DMS53 treated with DMSO at 0.1 percent for 48 hours (cell line): Measurements from ENCODE around the gene AP3S2.

Experiments
- DNase-seq: peaks from one replicate; lab custom pipeline; 2025; ENCODE audit not compliant: unreplicated experiment; lab: John Stamatoyannopoulos, UW

The AP3S2 gene

GRCh38 chr15:89818287-89818686 lies 75.5 kb downstream of the AP3S2 start:
- DNase-seq = no peak

- DNase-seq = no peak
These were observed 76.0 kb downstream of the AP3S2 start for GRCh38 chr15:89817701-89818280.

- DNase-seq = no peak
These were observed 78.0 kb downstream of the AP3S2 start for GRCh38 chr15:89815769-89816168.

GRCh38 chr15:89814112-89814742 lies 79.6 kb downstream of the AP3S2 start:
- no peak for DNase-seq

- no peak for DNase-seq
These were observed 80.2 kb downstream of the AP3S2 start for GRCh38 chr15:89813381-89814111.

GRCh38 chr15:89812847-89813320 lies 80.9 kb downstream of the AP3S2 start:
- no peak for DNase-seq

GRCh38 chr15:89812011-89812846 lies 81.6 kb downstream of the AP3S2 start:
- DNase-seq = no peak

- no peak for DNase-seq
These were observed 83.0 kb downstream of the AP3S2 start for GRCh38 chr15:89810837-89811236.

- DNase-seq = no peak
These were observed 84.0 kb downstream of the AP3S2 start for GRCh38 chr15:89809787-89810148.

- DNase-seq = no peak
These were observed 84.6 kb downstream of the AP3S2 start for GRCh38 chr15:89809093-89809786.

- DNase-seq = no peak
These were observed 85.5 kb downstream of the AP3S2 start for GRCh38 chr15:89808160-89808870.

- no peak for DNase-seq
These were observed 86.1 kb downstream of the AP3S2 start for GRCh38 chr15:89807689-89808088.

GRCh38 chr15:89806559-89807550 lies 86.9 kb downstream of the AP3S2 start:
- DNase-seq = no peak

- DNase-seq = no peak
These were observed 87.6 kb downstream of the AP3S2 start for GRCh38 chr15:89806210-89806558.

- DNase-seq = no peak
These were observed 88.3 kb downstream of the AP3S2 start for GRCh38 chr15:89805241-89806209.

GRCh38 chr15:89803941-89804800 lies 89.6 kb downstream of the AP3S2 start:
- no peak for DNase-seq
